Measurements from ENCODE around the gene SRRM2. TPM values are rescaled to one million over a fixed set of nuclear protein-coding genes. Genes with fewer than 3 reads are reported as not detected.

Gene SRRM2
- total RNA-seq, 1 experiment from 2014 or later, result 49.1 TPM

DNA sequence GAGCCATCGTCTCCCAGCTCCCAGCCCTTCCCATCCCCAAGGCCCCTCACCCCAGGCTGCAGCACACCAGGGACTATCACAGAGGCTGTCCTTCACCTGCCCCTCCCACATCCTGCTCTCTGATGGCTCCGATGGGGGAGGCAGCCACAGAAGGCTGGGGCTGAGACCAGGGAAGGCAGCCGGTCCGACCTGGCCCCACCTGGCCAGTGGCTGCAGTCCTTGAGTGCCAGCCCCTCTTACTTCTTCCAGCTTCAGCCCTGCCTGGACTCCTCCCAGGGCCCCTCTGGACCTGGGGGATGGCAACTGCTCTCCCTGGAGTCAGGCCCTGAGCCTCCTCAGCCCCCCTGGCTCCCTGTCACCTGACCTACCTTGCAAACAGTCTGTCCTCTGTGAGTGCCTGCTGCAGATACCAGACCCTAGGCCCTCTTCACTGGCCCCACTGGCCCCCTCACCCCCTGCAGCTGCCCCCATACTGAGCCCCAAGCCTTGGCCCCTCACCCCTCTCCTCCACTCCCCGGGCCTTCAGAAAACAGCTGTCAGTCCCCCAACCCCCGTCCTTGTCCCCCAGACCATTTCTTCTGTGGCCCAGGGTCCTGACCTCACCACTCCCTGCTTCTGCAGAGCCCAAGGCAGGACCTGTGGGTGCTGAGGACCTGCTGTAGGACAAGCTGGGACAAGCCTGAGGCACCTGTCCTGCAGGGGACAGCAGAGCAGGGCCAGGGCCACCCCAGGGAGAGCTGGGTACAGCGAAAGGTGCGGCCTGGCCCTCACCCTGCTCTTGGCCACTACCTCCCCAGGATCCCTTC, 12.6 kb upstream of the SRRM2 start:
- Histone ChIP-seq H3K36me3 (no peaks in the 10 kb centered on the region), H3K27me3 (replicated peaks) (no peaks in the 10 kb centered on the region), H3K4me1 (replicated peaks) (no peaks in the 10 kb centered on the region), H3K9me3 (replicated peaks) (no peaks in the 10 kb centered on the region), H3K4me3 (no peak overlapping the region), H3K27ac (no peak overlapping the region)
- no peak for DNase-seq (ENCODE audit: low read depth in 1 of 2, low spot score in 2 of 2)

DNA sequence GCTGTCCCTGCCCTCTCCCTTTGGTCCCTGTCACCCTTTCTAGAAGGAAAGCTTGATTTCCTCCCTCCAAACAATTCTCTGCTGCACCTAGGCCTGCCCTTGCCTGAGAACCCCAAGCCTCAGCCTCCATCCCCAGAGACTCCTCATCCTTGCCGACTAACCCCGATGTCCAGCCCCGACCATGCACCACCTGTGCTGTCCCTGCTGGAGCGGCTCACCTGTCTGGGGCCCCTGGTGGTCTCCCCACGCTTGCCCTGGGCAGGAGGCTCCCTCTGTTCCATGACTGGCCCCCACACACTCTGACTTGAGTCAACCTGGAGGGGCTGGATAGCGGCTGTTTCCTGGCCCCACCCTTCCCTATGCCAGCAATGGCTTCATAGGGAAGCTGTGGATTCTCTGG, 12.0 kb upstream of the SRRM2 start:
- no peaks in the 10 kb centered on the region for H3K36me3 ChIP-seq
- no peak overlapping the region for H3K27ac ChIP-seq
- H3K4me3 ChIP-seq, result no peak overlapping the region
- no peak for DNase-seq (ENCODE audit: low read depth in 1 of 2, low spot score in 2 of 2)
- H3K4me1 ChIP-seq (replicated peaks), result no peaks in the 10 kb centered on the region
- no peaks in the 10 kb centered on the region for H3K27me3 ChIP-seq (replicated peaks)
- no peaks in the 10 kb centered on the region for H3K9me3 ChIP-seq (replicated peaks)

DNA sequence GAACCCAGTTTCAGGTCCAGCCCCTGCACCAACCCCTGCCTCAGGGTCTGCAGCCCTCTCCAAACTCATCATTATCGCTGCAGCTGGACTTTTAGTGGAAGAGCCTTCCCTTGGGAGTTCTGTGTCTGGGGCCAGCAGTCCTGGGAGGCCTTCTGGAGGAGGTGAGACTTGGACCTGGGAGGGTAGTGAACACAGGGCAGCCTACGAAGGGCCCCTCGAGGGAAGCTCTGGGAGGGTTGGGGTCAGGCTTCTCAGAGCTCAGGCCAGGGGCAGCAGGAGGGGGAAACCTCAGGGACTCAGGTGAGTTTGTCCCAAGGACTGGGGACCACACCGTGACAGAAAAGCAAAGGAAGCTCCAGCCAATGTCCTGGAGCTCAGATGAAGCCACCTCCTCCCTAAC, 11.3 kb upstream of the SRRM2 start:
- Histone ChIP-seq H3K4me1 (replicated peaks) (no peaks in the 10 kb centered on the region), H3K27me3 (replicated peaks) (no peaks in the 10 kb centered on the region), H3K36me3 (no peaks in the 10 kb centered on the region), H3K4me3 (no peak overlapping the region), H3K27ac (no peak overlapping the region), H3K9me3 (replicated peaks) (no peaks in the 10 kb centered on the region)
- no peak for DNase-seq (ENCODE audit: low read depth in 1 of 2, low spot score in 2 of 2)

DNA sequence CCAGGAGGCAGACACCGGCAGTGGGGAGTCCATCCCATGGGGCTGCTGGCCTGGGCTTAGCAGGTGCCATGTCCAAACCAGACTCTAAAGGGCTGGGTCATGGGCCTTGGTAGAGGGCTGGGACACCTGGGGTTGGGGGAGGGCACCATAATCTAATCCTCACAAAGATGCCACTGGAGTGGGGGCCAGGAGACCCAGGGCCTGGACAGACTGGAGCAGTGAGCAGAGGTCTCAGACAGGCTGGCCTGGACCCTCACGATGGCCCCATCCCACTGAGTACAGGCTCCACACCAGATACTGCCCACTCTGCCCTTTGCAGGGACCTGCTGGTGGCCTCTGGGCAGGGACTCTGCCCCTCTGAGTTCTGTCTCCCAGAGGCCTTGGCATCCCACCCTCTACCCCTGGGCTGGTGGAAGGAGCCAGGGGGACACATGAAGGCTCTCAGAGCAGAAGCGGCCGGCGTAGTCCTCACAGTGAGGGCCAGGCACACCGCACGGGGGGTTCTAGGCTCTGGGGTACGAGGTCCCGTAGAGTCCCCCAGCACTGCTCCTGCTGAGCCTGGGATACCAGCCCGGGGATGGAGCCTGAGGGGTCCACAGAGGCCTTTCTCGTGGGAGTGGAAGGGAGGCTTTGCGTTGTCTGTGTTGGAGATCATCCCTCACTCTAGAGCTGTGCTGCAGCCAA, 10.0 kb upstream of the SRRM2 start:
- Histone ChIP-seq H3K36me3 (no peaks in the 10 kb centered on the region), H3K4me3 (no peak overlapping the region), H3K27ac (no peak overlapping the region), H3K27me3 (replicated peaks) (no peaks in the 10 kb centered on the region), H3K9me3 (replicated peaks) (no peaks in the 10 kb centered on the region), H3K4me1 (replicated peaks) (no peaks in the 10 kb centered on the region)
- DNase-seq (ENCODE audit: low read depth in 1 of 2, low spot score in 2 of 2), result no peak

DNA sequence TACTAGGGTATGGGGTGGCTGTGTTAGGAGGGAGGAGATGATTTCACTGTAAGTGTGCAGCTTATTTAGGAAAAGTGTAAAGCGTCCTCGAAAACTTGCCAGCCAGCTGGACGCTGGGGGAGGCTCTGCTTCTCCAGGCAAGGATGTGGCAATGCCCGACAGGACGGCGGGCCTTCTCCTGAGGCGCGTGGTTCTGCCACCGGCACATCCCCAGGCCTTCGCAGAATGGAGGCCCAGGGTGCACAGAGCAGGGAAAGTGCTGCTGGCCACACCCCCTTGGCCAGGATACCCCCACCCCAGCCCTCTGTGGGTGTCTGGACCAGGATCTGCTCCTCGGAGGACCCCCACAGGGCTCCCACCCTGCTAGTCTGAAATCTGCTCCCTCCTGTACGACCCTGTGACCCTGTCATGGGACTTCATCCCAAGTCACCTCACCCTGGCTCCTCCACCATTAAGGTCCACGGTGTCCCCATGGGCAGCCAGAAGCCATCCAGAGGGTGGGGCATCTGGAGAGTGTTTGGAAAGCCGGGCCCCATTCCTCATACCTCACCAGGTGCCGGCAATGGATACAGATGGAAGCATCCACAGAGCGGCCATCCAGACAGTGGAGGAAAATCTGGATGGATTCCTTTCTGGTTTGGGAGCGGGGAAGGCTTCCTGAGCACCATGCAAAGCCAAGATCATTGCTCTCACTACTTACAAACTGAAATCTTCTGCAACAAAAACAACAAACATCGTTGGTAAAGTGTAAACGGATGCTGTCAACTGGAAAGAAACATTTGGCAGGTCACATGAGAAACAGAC, 9.2 kb upstream of the SRRM2 start:
- no peak for DNase-seq (ENCODE audit: low read depth in 1 of 2, low spot score in 2 of 2)
- no peak overlapping the region for H3K27ac ChIP-seq
- no peak overlapping the region for H3K4me3 ChIP-seq
- H3K36me3 ChIP-seq, result no peaks in the 10 kb centered on the region
- H3K4me1 ChIP-seq (replicated peaks), result no peaks in the 10 kb centered on the region
- no peaks in the 10 kb centered on the region for H3K27me3 ChIP-seq (replicated peaks)
- H3K9me3 ChIP-seq (replicated peaks), result no peaks in the 10 kb centered on the region

DNA sequence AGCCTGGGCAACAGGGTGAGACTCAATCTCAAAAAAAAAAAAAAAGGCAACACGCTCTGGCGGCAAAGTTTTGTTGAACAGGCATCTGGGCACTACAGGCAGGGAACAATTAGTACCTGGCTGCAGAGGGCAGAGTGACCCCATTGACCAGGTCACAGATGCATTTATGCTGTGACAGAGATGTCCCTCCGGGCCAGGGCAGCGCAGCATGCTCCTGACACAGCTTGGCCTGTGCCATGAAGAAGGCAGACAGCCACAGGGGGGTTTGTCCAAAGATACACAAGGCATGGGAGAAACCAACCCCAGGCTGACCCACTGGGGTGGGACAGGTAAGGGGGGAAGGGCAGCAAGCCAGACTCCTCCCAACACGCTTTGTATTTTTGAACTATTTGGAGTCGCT, 7.7 kb upstream of the SRRM2 start:
- Histone ChIP-seq H3K36me3 (no peaks in the 10 kb centered on the region), H3K4me1 (replicated peaks) (no peaks in the 10 kb centered on the region), H3K27ac (no peak overlapping the region), H3K27me3 (replicated peaks) (no peaks in the 10 kb centered on the region), H3K9me3 (replicated peaks) (no peaks in the 10 kb centered on the region), H3K4me3 (no peak overlapping the region)
- no peak for DNase-seq (ENCODE audit: low read depth in 1 of 2, low spot score in 2 of 2)

DNA sequence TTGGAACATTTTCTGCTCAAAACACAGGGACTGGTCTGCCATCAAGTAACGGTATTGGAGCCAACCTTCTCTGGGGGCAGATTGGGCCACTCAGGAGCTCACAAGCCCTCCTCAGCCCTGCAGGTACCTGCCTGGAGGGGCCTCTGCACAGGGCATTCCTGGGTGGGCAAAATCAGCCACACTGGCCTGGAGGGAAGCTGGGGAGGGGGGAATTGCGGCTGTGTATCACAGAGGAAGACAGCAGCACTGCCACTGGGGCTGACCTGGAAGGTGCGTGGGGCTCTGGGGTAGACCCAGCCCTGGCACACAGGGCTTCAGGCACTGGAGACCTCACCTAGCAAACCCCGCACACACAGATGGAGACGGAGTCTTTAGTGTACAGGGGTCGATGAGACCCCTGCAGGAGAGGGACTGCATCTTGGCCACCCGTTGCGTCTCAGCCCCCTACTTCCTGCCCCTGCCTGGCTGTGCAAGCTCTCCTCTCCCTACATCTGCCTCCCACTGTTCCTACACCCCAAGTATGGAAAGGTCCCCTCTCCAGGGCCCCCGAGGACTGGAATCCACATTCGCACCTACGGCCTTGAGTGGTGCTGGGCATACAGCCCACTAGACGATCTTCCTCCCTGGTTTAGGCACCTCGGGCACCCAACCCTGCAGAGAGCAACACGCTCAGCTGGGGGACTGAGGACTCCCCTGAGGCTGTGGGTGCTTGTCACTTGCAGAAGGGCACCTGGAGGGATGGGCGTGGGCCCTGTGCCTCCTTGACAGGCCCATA, 7.1 kb upstream of the SRRM2 start:
- no peaks in the 10 kb centered on the region for H3K36me3 ChIP-seq
- no peak overlapping the region for H3K27ac ChIP-seq
- no peaks in the 10 kb centered on the region for H3K4me1 ChIP-seq (replicated peaks)
- H3K4me3 ChIP-seq, result no peak overlapping the region
- DNase-seq (ENCODE audit: low read depth in 1 of 2, low spot score in 2 of 2), result no peak
- no peaks in the 10 kb centered on the region for H3K9me3 ChIP-seq (replicated peaks)
- no peaks in the 10 kb centered on the region for H3K27me3 ChIP-seq (replicated peaks)

DNA sequence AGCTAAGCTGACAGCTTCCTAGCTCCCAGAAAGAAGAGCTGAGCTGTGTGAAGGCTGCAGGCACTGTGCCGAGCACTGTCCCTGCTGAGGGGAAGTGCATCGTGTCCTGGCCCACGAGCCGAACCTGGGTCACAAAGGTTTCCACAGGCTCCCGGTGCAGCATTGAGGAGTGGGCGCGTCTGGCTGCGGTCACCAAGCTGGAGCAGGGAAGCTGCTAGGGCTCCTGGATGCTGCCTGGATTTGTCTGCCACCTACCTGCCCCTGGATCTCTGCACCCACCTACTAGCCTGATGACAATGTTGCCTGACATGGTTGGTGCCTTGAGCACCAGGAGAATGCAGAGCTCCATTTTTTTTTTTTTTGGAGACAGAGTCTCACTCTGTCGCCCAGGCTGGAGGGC, 6.5 kb upstream of the SRRM2 start:
- Histone ChIP-seq H3K4me3 (no peak overlapping the region), H3K27ac (no peak overlapping the region), H3K9me3 (replicated peaks) (no peaks in the 10 kb centered on the region), H3K36me3 (no peaks in the 10 kb centered on the region; the same call in 1 of the 2 replicates), H3K27me3 (replicated peaks) (no peaks in the 10 kb centered on the region), H3K4me1 (replicated peaks) (no peaks in the 10 kb centered on the region; the same call in 1 of the 2 replicates)
- no peak for DNase-seq (ENCODE audit: low read depth in 1 of 2, low spot score in 2 of 2)

DNA sequence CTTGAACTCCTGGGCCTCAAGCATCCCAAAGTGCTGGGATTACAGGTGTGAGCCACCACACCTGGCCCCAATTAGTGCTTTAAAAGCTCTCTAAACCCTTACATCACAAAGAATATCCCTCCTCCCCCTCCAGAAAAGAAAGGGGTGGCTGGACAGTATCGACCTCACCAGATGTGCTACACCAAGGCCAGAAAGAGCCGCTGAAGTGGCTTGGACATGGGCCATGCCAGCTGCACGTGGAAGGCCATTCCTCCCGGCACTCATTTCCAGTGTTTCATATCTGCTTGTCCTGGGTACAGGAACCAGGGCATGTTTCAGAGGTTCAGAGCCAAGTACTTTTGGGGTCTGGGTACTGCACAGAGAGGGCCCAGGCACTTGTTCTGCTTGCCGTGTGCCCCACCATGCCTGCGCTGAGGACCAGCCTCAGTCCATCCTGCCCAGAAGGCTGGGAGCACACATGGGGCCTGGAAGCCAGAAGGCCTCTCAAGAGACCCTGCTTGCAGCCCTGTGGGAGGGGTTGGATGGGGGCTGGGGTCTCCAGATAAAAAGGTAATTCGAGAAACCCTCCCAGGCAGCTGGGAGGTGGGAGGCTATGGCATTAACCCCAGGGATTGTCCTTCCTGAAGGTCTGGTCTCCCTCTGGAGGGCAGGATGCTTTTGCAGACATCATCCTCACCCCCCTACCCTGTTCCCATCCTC, 3.5 kb upstream of the SRRM2 start:
- Histone ChIP-seq H3K4me1 (replicated peaks) (peaks cover 10% of the 10 kb centered on the region), H3K36me3 (peaks cover 22% of the 10 kb centered on the region), H3K27ac (no peak overlapping the region), H3K9me3 (replicated peaks) (no peaks in the 10 kb centered on the region; the same call in 1 of the 2 replicates), H3K4me3 (no peak overlapping the region), H3K27me3 (replicated peaks) (no peaks in the 10 kb centered on the region)
- no peak for DNase-seq (ENCODE audit: low read depth in 1 of 2, low spot score in 2 of 2)

DNA sequence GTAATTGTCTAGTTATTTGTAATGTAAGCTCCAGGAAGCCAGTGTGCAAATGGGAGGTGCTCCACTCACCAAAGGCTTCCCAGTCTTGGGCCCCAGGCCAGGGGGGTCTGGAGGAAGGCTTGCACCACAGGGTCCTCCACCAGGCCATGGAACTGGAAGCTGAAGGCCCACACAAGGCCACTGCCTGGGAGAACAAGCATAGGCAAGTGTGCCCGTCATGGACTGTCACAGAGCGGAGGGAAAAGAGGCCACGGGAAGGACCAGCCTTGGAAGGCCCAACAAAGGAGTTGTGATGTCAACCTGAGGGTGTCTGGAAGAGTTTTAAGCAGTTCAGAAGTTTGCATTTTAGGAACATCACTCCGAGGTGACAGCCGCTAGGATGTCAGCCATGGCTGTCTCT, 3.0 kb upstream of the SRRM2 start:
- no peaks in the 10 kb centered on the region for H3K27me3 ChIP-seq (replicated peaks)
- peaks cover 12% of the 10 kb centered on the region for H3K4me1 ChIP-seq (replicated peaks)
- H3K4me3 ChIP-seq, result no peak overlapping the region
- H3K27ac ChIP-seq, result no peak overlapping the region
- DNase-seq (ENCODE audit: low read depth in 1 of 2, low spot score in 2 of 2), result no peak
- H3K36me3 ChIP-seq, result peaks cover 28% of the 10 kb centered on the region
- no peaks in the 10 kb centered on the region; the same call in 1 of the 2 replicates for H3K9me3 ChIP-seq (replicated peaks)

DNA sequence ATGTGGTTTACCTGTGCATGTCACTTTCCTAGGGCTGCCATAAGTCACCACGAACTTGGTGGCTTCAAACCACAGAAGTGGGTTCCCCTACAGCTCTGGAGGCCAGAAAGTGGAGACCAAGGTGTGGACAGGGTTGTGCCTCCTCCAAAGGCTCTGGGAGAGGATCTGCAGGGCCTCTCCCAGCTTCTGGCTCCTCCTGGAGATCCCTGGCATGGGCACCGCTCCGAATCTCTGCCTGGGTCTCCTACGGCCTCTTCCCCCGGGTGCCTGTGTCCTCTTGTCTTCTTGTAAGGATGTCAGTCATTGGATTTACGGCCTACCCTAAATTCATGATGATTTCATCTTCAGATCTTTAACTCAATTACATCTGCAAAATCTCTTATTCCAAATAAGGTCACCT, 2.5 kb upstream of the SRRM2 start:
- H3K9me3 ChIP-seq (replicated peaks), result no peaks in the 10 kb centered on the region; the same call in 1 of the 2 replicates
- H3K4me1 ChIP-seq (replicated peaks), result peaks cover 17% of the 10 kb centered on the region
- peaks cover 32% of the 10 kb centered on the region for H3K36me3 ChIP-seq
- no peak for DNase-seq (ENCODE audit: low read depth in 1 of 2, low spot score in 2 of 2)
- H3K27me3 ChIP-seq (replicated peaks), result no peaks in the 10 kb centered on the region
- no peak overlapping the region for H3K27ac ChIP-seq
- H3K4me3 ChIP-seq, result no peak overlapping the region

DNA sequence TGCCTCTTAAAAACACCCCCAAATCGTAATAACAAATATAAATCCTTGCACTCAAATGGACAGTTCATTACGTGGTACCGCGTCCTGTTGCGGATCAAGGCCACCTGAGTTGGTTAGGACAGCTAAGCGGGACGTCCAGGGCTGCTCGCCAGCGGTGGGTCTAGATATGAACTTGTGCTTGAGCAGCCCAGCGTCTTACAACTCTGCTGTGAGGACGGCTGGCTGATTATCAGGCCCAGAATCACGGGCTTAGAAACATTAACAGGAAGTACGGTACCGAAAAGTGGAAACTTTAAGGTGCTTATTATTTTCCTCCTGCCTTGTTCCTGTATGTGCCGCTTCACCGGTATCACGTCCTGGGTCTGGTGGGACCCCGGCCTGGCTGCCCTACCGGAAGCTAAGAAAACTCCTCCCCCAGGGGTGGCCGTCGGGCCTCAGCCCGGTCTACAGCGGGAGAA, 832 bp upstream of the SRRM2 start:
- Histone ChIP-seq H3K4me1 (replicated peaks) (peaks cover 17% of the 10 kb centered on the region), H3K4me3 (peak overlapping the region; percentile 95), H3K27ac (peak overlapping the region; percentile 99), H3K9me3 (replicated peaks) (no peaks in the 10 kb centered on the region; the same call in 1 of the 2 replicates), H3K27me3 (replicated peaks) (no peaks in the 10 kb centered on the region), H3K36me3 (peaks cover 49% of the 10 kb centered on the region)
- no peak for DNase-seq (ENCODE audit: low read depth in 1 of 2, low spot score in 2 of 2)
